Activated CD4-positive, alpha-beta T cell treated with anti-CD3 and anti-CD28 coated beads, Interleukin-2, amount 10 ng/mL, durations not matched to agents 7 days and 5 days (primary cell): ENCODE data around the gene F13A1. TPM values are rescaled to one million over a fixed set of nuclear protein-coding genes. Genes with fewer than 3 reads are reported as not detected.

Experiments
- CTCF ChIA-PET: fragments of 350-600 bp; sonication (Branson Sonifier 250); formaldehyde crosslinking; loops from one replicate; lab custom pipeline; 2021; ENCODE audit warnings: antibody characterized with exemption; lab: Charles Lee
- POLR2A ChIA-PET: fragments of 350-600 bp; sonication (Branson Sonifier 250); formaldehyde crosslinking; loops from one replicate; lab custom pipeline; 2021; ENCODE audit warnings: antibody characterized with exemption; lab: Charles Lee
- DNase-seq: peaks from one replicate; pipeline ENCODE4 v3.0.0-alpha.2; 2020
- H3K27ac Mint-ChIP-seq: one replicate; pipeline ENCODE4 v1.8.0; 2021; ENCODE audit warnings: mild to moderate bottlenecking, moderate library complexity, mixed read lengths
- H3K27me3 Mint-ChIP-seq: one replicate; pipeline ENCODE4 v1.8.0; 2021; ENCODE audit warnings: mixed read lengths
- H3K36me3 Mint-ChIP-seq: one replicate; pipeline ENCODE4 v1.8.0; 2021; ENCODE audit warnings: low read depth, mixed read lengths
- H3K4me1 Mint-ChIP-seq: one replicate; pipeline ENCODE4 v1.8.0; 2021; ENCODE audit warnings: mixed read lengths
- H3K4me3 Mint-ChIP-seq: one replicate; pipeline ENCODE4 v1.8.0; 2021; ENCODE audit warnings: mild to moderate bottlenecking, moderate library complexity, mixed read lengths
- H3K9me3 Mint-ChIP-seq: one replicate; pipeline ENCODE4 v1.8.0; 2021; ENCODE audit warnings: mixed read lengths
- total RNA-seq, 2 experiments: library from RNA; stranded (reverse); gene quantifications; one replicate each; pipeline ENCODE4 v1.2.3, GENCODE V29; 2021

Gene F13A1
- total RNA-seq, 2 experiments from 2014 or later, result not detected

GRCh38 chr6:6346427-6347023 is 26.1 kb upstream of the F13A1 start:
- POLR2A ChIA-PET, result no interaction called here
- Mint-ChIP-seq H3K27me3 (peaks cover 38% of the 10 kb centered on the region), H3K27ac (no peak overlapping the region), H3K4me1 (no peaks in the 10 kb centered on the region), H3K36me3 (no peaks in the 10 kb centered on the region), H3K4me3 (no peak overlapping the region), H3K9me3 (no peaks in the 10 kb centered on the region)
- DNase-seq, result no peak
- CTCF ChIA-PET, result no interaction called here

GRCh38 chr6:6333501-6333900 is 13.0 kb upstream of the F13A1 start:
- CTCF ChIA-PET, result no interaction called here
- POLR2A ChIA-PET, result no interaction called here
- Mint-ChIP-seq H3K27me3 (peaks cover 17% of the 10 kb centered on the region), H3K27ac (no peak overlapping the region), H3K4me3 (no peak overlapping the region), H3K9me3 (no peaks in the 10 kb centered on the region), H3K36me3 (no peaks in the 10 kb centered on the region), H3K4me1 (peaks cover 2% of the 10 kb centered on the region)
- no peak for DNase-seq

- ChIA-PET POLR2A (no interaction called here), CTCF (interaction anchor here (0.6 kb wide), 1 partner anchor 97 kb away, joined by 3 read pairs; no protein-coding TSS in a partner anchor)
- DNase-seq, result no peak
These were observed 12.4 kb upstream of the F13A1 start for GRCh38 chr6:6332811-6333244.

GRCh38 chr6:6331946-6332601 is 11.6 kb upstream of the F13A1 start:
- ChIA-PET CTCF (interaction anchor here (0.6 kb wide), 1 partner anchor 96 kb away, joined by 3 read pairs; no protein-coding TSS in a partner anchor), POLR2A (no interaction called here)
- Mint-ChIP-seq H3K27me3 (peaks cover 12% of the 10 kb centered on the region), H3K27ac (no peak overlapping the region), H3K9me3 (no peaks in the 10 kb centered on the region), H3K36me3 (no peaks in the 10 kb centered on the region), H3K4me3 (no peak overlapping the region), H3K4me1 (peaks cover 2% of the 10 kb centered on the region)
- no peak for DNase-seq

More at GRCh38 chr6:6332811-6333244, 12.4 kb upstream of the F13A1 start:
- Mint-ChIP-seq H3K4me1 (peaks cover 2% of the 10 kb centered on the region), H3K27me3 (peaks cover 17% of the 10 kb centered on the region), H3K4me3 (no peak overlapping the region), H3K27ac (no peak overlapping the region), H3K36me3 (no peaks in the 10 kb centered on the region), H3K9me3 (no peaks in the 10 kb centered on the region)

GRCh38 chr6:6331393-6331792 is 10.9 kb upstream of the F13A1 start:
- CTCF ChIA-PET, result no interaction called here
- no peak overlapping the region for H3K27ac Mint-ChIP-seq
- no peak for DNase-seq
- no peaks in the 10 kb centered on the region for H3K36me3 Mint-ChIP-seq
- no peak overlapping the region for H3K4me3 Mint-ChIP-seq
- POLR2A ChIA-PET, result no interaction called here
- H3K27me3 Mint-ChIP-seq, result peaks cover 9% of the 10 kb centered on the region
- H3K4me1 Mint-ChIP-seq, result peaks cover 2% of the 10 kb centered on the region
- H3K9me3 Mint-ChIP-seq, result no peaks in the 10 kb centered on the region

GRCh38 chr6:6330407-6330806 is 9.9 kb upstream of the F13A1 start:
- Mint-ChIP-seq H3K4me1 (peaks cover 2% of the 10 kb centered on the region), H3K36me3 (no peaks in the 10 kb centered on the region), H3K27me3 (peaks cover 3% of the 10 kb centered on the region), H3K4me3 (no peak overlapping the region), H3K9me3 (no peaks in the 10 kb centered on the region), H3K27ac (no peak overlapping the region)
- DNase-seq, result no peak
- ChIA-PET POLR2A (no interaction called here), CTCF (no interaction called here)

GRCh38 chr6:6328451-6328850 is 8.0 kb upstream of the F13A1 start:
- Mint-ChIP-seq H3K4me3 (no peak overlapping the region), H3K27me3 (peaks cover 2% of the 10 kb centered on the region), H3K36me3 (no peaks in the 10 kb centered on the region), H3K4me1 (peaks cover 2% of the 10 kb centered on the region), H3K27ac (no peak overlapping the region), H3K9me3 (no peaks in the 10 kb centered on the region)
- DNase-seq, result no peak
- CTCF ChIA-PET, result no interaction called here
- POLR2A ChIA-PET, result no interaction called here

GRCh38 chr6:6323352-6323751 is 2.9 kb upstream of the F13A1 start:
- Mint-ChIP-seq H3K4me3 (no peak overlapping the region), H3K4me1 (no peaks in the 10 kb centered on the region), H3K36me3 (no peaks in the 10 kb centered on the region), H3K27me3 (peaks cover 47% of the 10 kb centered on the region), H3K27ac (no peak overlapping the region), H3K9me3 (no peaks in the 10 kb centered on the region)
- no peak for DNase-seq
- ChIA-PET POLR2A (no interaction called here), CTCF (no interaction called here)

- H3K36me3 Mint-ChIP-seq, result no peaks in the 10 kb centered on the region
- H3K4me3 Mint-ChIP-seq, result no peak overlapping the region
- ChIA-PET POLR2A (no interaction called here), CTCF (interaction anchor here (0.7 kb wide), 1 partner anchor 579 kb away, joined by 3 read pairs; no protein-coding TSS in a partner anchor)
- H3K27me3 Mint-ChIP-seq, result peaks cover 57% of the 10 kb centered on the region
- no peak overlapping the region for H3K27ac Mint-ChIP-seq
- H3K4me1 Mint-ChIP-seq, result no peaks in the 10 kb centered on the region
- DNase-seq, result no peak
- no peaks in the 10 kb centered on the region for H3K9me3 Mint-ChIP-seq
These were observed 439 bp upstream of the F13A1 start for GRCh38 chr6:6320901-6321300.

GRCh38 chr6:6317825-6318733 is 2.4 kb downstream of the F13A1 start:
- no peaks in the 10 kb centered on the region for H3K4me1 Mint-ChIP-seq
- H3K4me3 Mint-ChIP-seq, result no peak overlapping the region
- DNase-seq, result no peak
- POLR2A ChIA-PET, result no interaction called here
- CTCF ChIA-PET, result no interaction called here
- peaks cover 63% of the 10 kb centered on the region for H3K27me3 Mint-ChIP-seq
- no peak overlapping the region for H3K27ac Mint-ChIP-seq
- H3K36me3 Mint-ChIP-seq, result no peaks in the 10 kb centered on the region
- no peaks in the 10 kb centered on the region for H3K9me3 Mint-ChIP-seq

GRCh38 chr6:6317386-6317785 is 3.1 kb downstream of the F13A1 start:
- POLR2A ChIA-PET, result no interaction called here
- no peak for DNase-seq
- no peaks in the 10 kb centered on the region for H3K4me1 Mint-ChIP-seq
- peaks cover 57% of the 10 kb centered on the region for H3K27me3 Mint-ChIP-seq
- no peaks in the 10 kb centered on the region for H3K9me3 Mint-ChIP-seq
- H3K4me3 Mint-ChIP-seq, result no peak overlapping the region
- no peak overlapping the region for H3K27ac Mint-ChIP-seq
- H3K36me3 Mint-ChIP-seq, result no peaks in the 10 kb centered on the region
- CTCF ChIA-PET, result no interaction called here

- CTCF ChIA-PET, result no interaction called here
- peak; percentile 26 for DNase-seq
- no peaks in the 10 kb centered on the region for H3K36me3 Mint-ChIP-seq
- no peaks in the 10 kb centered on the region for H3K4me1 Mint-ChIP-seq
- no peak overlapping the region for H3K27ac Mint-ChIP-seq
- peaks cover 41% of the 10 kb centered on the region for H3K27me3 Mint-ChIP-seq
- no peaks in the 10 kb centered on the region for H3K9me3 Mint-ChIP-seq
- no peak overlapping the region for H3K4me3 Mint-ChIP-seq
- POLR2A ChIA-PET, result no interaction called here
These were observed 4.8 kb downstream of the F13A1 start for GRCh38 chr6:6315660-6316059.

GRCh38 chr6:6314596-6314995 is 5.9 kb downstream of the F13A1 start:
- no peaks in the 10 kb centered on the region for H3K36me3 Mint-ChIP-seq
- no peak overlapping the region for H3K27ac Mint-ChIP-seq
- peaks cover 31% of the 10 kb centered on the region for H3K27me3 Mint-ChIP-seq
- ChIA-PET POLR2A (no interaction called here), CTCF (no interaction called here)
- no peaks in the 10 kb centered on the region for H3K4me1 Mint-ChIP-seq
- no peak for DNase-seq
- H3K4me3 Mint-ChIP-seq, result no peak overlapping the region
- H3K9me3 Mint-ChIP-seq, result no peaks in the 10 kb centered on the region
